GM12801 (cell line): ENCODE measurements around the gene ADORA1.

Experiments
- CTCF ChIP-seq: IDR thresholded peaks from one replicate; pipeline ENCODE4 v1.5.1; 2011; ENCODE audit warnings: control low read depth; ENCODE audit not compliant: insufficient read length; ENCODE audit errors: extremely low read depth

Gene ADORA1

DNA sequence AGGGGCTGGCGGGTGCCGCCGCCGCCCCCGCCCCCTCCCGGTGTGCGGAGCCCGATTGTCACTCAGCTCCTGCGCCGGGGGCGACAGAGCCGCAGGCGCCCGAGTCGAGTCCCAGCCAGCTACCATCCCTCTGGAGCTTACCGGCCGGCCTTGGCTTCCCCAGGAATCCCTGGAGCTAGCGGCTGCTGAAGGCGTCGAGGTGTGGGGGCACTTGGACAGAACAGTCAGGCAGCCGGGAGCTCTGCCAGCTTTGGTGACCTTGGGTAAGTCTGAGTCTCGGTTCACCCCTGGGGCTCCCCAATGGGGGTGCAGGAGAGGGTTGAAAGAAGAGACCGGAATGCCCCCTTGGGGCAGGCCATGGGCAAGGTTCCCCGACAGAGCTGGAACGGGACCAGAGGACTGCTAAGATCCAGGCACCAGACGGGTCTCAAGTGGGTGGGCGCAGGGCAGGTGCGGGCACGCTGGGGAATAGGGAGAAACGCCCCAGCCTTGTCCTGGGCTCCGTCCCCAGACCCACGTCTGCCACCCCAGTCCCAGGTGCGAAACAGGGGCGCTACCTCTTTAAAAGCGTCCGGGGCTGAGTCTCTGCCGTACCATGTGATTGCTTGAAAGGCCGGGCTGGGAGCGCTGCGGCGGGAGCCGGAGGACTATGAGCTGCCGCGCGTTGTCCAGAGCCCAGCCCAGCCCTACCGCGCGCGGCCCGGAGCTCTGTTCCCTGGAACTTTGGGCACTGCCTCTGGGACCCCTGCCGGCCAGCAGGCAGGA lies at the start of gene ADORA1:
TSS of gene ADORA1 (plus strand) at position 61 of the 765 bp plus-strand sequence. CDS start 1,116 bp downstream, outside the sequence.
- TF ChIP-seq CTCF: no peak

DNA sequence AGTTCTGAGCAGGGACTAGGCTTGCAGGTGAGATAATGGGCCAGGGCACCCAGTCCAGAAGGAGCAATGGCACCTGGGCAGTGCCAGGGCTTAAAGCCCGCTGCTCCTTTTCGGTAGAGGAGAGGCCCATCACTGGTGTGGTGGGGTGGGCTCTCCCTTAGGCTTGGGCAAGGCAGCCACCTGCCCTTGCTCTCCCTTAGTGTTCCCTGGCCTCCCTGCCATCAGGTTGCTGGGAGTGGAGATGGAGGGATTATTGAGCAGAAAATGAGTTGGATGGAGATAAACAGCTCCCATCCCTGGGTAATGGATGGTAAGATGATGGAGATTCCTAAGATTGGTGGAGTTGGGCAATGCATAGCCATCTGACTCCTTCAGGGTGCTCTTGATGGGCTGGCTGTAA lies 49.6 kb upstream of the ADORA1 start:
- no peak for TF ChIP-seq CTCF

DNA sequence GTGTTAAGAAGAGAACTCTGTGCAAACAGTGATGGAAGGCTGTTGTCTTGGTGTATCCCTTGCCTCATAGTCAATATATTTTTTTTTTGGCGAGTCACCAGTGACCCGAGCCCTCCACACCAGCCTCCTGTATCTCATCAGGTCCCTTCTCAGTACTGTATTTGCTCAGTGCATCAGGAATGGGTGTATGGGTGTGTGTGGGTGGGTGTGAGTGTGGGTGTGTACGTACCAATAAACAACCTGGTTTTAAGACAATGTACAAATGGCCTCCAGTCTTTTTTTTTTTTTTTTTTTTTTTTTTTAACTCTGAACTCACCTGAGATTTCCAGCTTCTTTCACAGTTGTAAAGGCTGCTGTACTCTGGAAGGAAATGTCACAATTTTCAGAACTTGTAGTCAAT lies 49.0 kb upstream of the ADORA1 start:
- no peak for TF ChIP-seq CTCF

DNA sequence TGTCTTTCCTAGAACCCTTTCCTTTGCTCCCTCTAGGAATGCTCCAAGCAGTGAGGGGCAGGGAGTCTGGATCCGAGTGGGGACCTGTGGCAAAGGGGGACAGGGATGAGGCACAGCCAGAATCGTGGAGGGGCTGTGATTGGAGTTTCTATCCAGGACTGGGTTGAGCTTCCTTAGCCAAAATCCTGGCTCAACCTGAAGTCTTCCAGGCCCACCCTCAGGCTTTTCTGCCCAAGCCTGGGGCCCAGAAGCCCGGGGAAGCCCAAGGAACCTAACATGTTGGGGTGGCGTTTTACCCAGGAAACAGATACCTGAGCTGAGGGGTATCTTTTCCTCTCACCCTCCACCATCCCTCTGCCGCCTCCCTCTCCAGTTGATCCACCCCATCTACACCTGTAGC lies 47.1 kb upstream of the ADORA1 start:
- no peak for TF ChIP-seq CTCF

- TF ChIP-seq CTCF: no peak
Measured at GRCh38 chr1:203081465-203082230, 45.9 kb upstream of the ADORA1 start.

DNA sequence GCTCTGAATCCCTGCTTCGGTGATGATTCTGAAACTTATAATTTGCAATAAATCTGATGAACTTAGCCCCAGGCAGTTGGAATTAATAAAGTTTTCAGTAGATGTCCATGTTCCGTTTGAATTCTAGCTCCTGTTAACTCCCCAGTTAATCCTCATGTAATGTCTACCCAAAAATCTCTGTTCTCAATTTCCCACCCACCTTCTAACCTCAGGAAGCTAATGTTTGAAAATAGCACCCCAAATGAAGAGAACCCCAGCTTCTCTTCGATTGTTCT lies 45.4 kb upstream of the ADORA1 start:
- TF ChIP-seq CTCF: no peak

DNA sequence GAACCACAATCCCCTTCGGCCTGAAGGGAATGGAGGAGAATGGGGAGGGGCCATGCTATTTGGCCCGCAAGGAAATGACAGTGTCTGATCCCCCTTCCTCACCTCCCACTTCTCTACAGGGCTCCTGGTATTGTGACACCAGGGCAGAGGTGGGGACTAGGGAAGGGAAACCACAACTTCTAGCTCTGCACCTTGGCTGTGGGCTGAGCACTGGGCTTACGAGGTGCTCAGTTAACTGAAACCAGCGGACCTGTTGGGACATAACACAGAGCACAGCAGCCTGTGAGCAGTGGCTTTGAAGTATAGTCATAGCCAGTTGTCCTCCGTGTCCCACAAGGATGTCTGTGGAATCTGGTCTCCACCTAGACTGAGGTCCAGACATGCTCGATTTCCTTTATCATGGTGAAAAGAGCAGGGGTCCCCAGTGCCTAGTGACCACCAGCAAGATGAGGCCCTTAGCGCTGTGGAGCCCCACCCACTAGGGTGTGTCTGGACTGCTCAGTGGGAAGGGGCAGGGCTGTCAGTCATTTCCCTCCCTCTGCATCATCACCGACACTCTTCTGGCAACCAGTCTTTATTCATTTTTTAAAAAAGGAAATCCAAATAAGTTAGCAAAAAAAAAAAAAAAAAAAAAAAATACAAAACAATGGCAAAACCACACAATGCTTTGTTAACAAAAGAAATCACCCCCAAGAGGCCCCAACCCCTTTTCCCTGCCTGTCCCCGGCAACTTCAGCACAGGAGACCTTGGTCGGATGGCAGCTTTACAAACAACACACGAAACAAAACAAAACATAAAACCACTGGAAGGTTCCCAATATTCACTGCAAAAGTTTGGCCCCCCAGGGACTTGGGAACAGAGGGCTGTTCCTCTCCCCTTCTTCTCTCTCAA lies 44.7 kb upstream of the ADORA1 start:
- TF ChIP-seq CTCF: no peak
